HL-60 (cell line): ENCODE data around the gene MTMR3.

ENCODE experiments used
- GABPA ChIP-seq: IDR thresholded peaks from 2 replicates; pipeline ENCODE4 v1.6.1; 2012; ENCODE audit warnings: low read depth
- TF ChIP-seq, protein P1 (sequence below): IDR thresholded peaks from one replicate; pipeline ENCODE4 v1.5.1; 2011; ENCODE audit warnings: low read length, control low read depth, inconsistent platforms; ENCODE audit not compliant: insufficient read depth

- TF ChIP-seq, protein P1, sequence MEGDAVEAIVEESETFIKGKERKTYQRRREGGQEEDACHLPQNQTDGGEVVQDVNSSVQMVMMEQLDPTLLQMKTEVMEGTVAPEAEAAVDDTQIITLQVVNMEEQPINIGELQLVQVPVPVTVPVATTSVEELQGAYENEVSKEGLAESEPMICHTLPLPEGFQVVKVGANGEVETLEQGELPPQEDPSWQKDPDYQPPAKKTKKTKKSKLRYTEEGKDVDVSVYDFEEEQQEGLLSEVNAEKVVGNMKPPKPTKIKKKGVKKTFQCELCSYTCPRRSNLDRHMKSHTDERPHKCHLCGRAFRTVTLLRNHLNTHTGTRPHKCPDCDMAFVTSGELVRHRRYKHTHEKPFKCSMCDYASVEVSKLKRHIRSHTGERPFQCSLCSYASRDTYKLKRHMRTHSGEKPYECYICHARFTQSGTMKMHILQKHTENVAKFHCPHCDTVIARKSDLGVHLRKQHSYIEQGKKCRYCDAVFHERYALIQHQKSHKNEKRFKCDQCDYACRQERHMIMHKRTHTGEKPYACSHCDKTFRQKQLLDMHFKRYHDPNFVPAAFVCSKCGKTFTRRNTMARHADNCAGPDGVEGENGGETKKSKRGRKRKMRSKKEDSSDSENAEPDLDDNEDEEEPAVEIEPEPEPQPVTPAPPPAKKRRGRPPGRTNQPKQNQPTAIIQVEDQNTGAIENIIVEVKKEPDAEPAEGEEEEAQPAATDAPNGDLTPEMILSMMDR: no peak
- TF ChIP-seq GABPA: no peak
Observed at GRCh38 chr22:29973269-29973668, 90.3 kb downstream of the MTMR3 start.
